ENCODE results near the gene CYP2R1. TPM values are rescaled to one million over a fixed set of nuclear protein-coding genes. Genes with fewer than 3 reads are reported as not detected.
"Not testable (repeated sequence)": the region's sequence is repeated elsewhere in the genome, so short reads cannot be mapped to it uniquely, and the experiment has no call there.

Gene CYP2R1
- total and polyA plus RNA-seq, 10 of the 15 experiments (the other 5 are each of a cell fraction or from before 2014, with no cell fraction given) = 0.52 to 10.3 (median 6.3) TPM

GRCh38 chr11:14872032-14872431 lies 20.0 kb downstream of the CYP2R1 start (continued):
- TF ChIP-seq CHD4 (IDR thresholded peaks at IDR 0.05) = no peak

GRCh38 chr11:14863775-14864174 lies 28.3 kb downstream of the CYP2R1 start:
- H3K79me2 ChIP-seq (ENCODE audit: control insufficient read depth, insufficient read depth, low read length); H3K4me2 ChIP-seq (ENCODE audit: control insufficient read depth, insufficient read depth); in situ Hi-C loops (cut with MboI); H3K4me1 ChIP-seq (ENCODE audit: control insufficient read depth, insufficient read depth, low read length); ATAC-seq; RAD21 ChIA-PET (ENCODE audit: unreplicated experiment); H2AFZ ChIP-seq (ENCODE audit: control insufficient read depth, low read depth, low read length); H3K27ac ChIP-seq (ENCODE audit: control insufficient read depth, insufficient read depth); BruUV-seq (replicated peaks); H4K20me1 ChIP-seq (ENCODE audit: control insufficient read depth, insufficient read depth); DNase-seq (ENCODE audit: low read depth, low spot score); intact Hi-C loops (cut with micrococcal nuclease; ENCODE audit: unreplicated experiment); H3K27me3 ChIP-seq (replicated peaks in 1 of 2; ENCODE audit: control insufficient read depth in 2 of 2, insufficient read depth in 2 of 2, low read length in 1 of 2); POLR2A ChIA-PET; H3K36me3 ChIP-seq (ENCODE audit: control insufficient read depth in 2 of 2, insufficient read depth in 2 of 2, low read length in 1 of 2); FAIRE-seq; H3K4me3 ChIP-seq; H3K9me3 ChIP-seq (replicated peaks; ENCODE audit: control insufficient read depth, insufficient read depth, low read length); H3K9ac ChIP-seq (ENCODE audit: control insufficient read depth, insufficient read depth, low read length); CTCF ChIA-PET: not testable (repeated sequence)
- 56% methylated on average over 4 of the region's 4 CpGs for WGBS (ENCODE audit: insufficient coverage, insufficient replicate concordance, low lambda C conversion rate, missing lambda C conversion rate)
- SMC1A ChIA-PET (ENCODE audit: uncharacterized antibody, unreplicated experiment) = interaction anchor here (1.1 kb wide), 1 partner anchor 8 kb away, joined by 3 read pairs; no protein-coding TSS in a partner anchor

- Histone ChIP-seq H3K9ac (ENCODE audit: control insufficient read depth, insufficient read depth, low read length) (no peak overlapping the region), H4K20me1 (ENCODE audit: control insufficient read depth, insufficient read depth) (no peaks in the 10 kb centered on the region), H3K4me2 (ENCODE audit: control insufficient read depth, insufficient read depth) (no peak overlapping the region), H3K27ac (ENCODE audit: control insufficient read depth, insufficient read depth) (no peak overlapping the region), H3K27me3 (replicated peaks in 1 of 2; ENCODE audit: control insufficient read depth in 2 of 2, insufficient read depth in 2 of 2, low read length in 1 of 2) (no peaks in the 10 kb centered on the region; a peak in 1 of 4 replicates), H3K4me3 (no peak overlapping the region), H3K36me3 (ENCODE audit: control insufficient read depth in 2 of 2, insufficient read depth in 2 of 2, low read length in 1 of 2) (no peaks in the 10 kb centered on the region), H2AFZ (ENCODE audit: control insufficient read depth, low read depth, low read length) (no peak overlapping the region), H3K4me1 (ENCODE audit: control insufficient read depth, insufficient read depth, low read length) (no peaks in the 10 kb centered on the region), H3K79me2 (ENCODE audit: control insufficient read depth, insufficient read depth, low read length) (no peaks in the 10 kb centered on the region), H3K9me3 (replicated peaks; ENCODE audit: control insufficient read depth, insufficient read depth, low read length) (no peaks in the 10 kb centered on the region)
- ChIA-PET POLR2A (no interaction called here), SMC1A (ENCODE audit: uncharacterized antibody, unreplicated experiment) (interaction anchor here (0.6 to 2.6 kb wide), 2 partner anchors 11 to 33 kb away, joined by 3 to 8 read pairs; no protein-coding TSS in a partner anchor), RAD21 (ENCODE audit: unreplicated experiment) (no interaction called here), CTCF (interaction anchor here (2.0 kb wide), 1 partner anchor 47 kb away, joined by 8 read pairs; no protein-coding TSS in a partner anchor)
- TF ChIP-seq PAX5 (IDR thresholded peaks at IDR 0.05; ENCODE audit: borderline replicate concordance, low read depth, low read length) (no peak), ZNF217 (IDR thresholded peaks at IDR 0.05) (no peak)
- WGBS (ENCODE audit: insufficient coverage, insufficient replicate concordance, low lambda C conversion rate, missing lambda C conversion rate) = 87% methylated on average over 1 of the region's 1 CpG
- intact Hi-C loops (cut with micrococcal nuclease; ENCODE audit: unreplicated experiment) (no loop called here), in situ Hi-C loops (cut with MboI) (no loop called here)
- no peak for FAIRE-seq
- DNase-seq (ENCODE audit: low read depth, low spot score) = no peak
- no TSS peak for BruUV-seq (replicated peaks)
- no peak for ATAC-seq
Measured at GRCh38 chr11:14861680-14862079, 30.4 kb downstream of the CYP2R1 start.

All from GM12878 (cell line).